Liver (tissue), 9 donors: ENCODE data around the gene CCDC187. TPM values are rescaled to one million over a fixed set of nuclear protein-coding genes. Genes with fewer than 3 reads are reported as not detected.

ENCODE experiments used
- DNase-seq: peaks from one replicate; pipeline ENCODE4 v3.0.0-alpha.2; 2017; ENCODE audit warnings: low spot score
- H3K27ac ChIP-seq, 2 donors: one replicate each; pipeline ENCODE4 v1.7.0; 2013; ENCODE audit warnings: inconsistent platforms in 2 of 2, low read length in 2 of 2, control low read depth in 1 of 2, low read depth in 1 of 2, mild to moderate bottlenecking in 1 of 2
- H3K27me3 ChIP-seq, 4 donors: one replicate each; pipeline versions ENCODE4 v1.6.1 to v1.7.0; 2013; ENCODE audit warnings: low read length in 3 of 4, inconsistent platforms in 1 of 4, mild to moderate bottlenecking in 1 of 4, moderate library complexity in 1 of 4; ENCODE audit not compliant: control insufficient read depth in 4 of 4, insufficient read depth in 4 of 4
- H3K36me3 ChIP-seq, 4 donors: one replicate each; pipeline versions ENCODE4 v1.6.1 to v1.7.0; 2013; ENCODE audit warnings: low read length in 3 of 4, mild to moderate bottlenecking in 3 of 4, low read depth in 1 of 4, moderate library complexity in 1 of 4; ENCODE audit not compliant: control insufficient read depth in 4 of 4, insufficient read depth in 3 of 4
- H3K4me1 ChIP-seq, 4 donors: one replicate each; pipeline versions ENCODE4 v1.6.1 to v1.7.0; 2013; ENCODE audit warnings: low read length in 3 of 4, mild to moderate bottlenecking in 3 of 4, moderate library complexity in 1 of 4; ENCODE audit not compliant: control insufficient read depth in 4 of 4, insufficient read depth in 4 of 4
- H3K4me3 ChIP-seq, 3 donors: one replicate each; pipeline versions ENCODE4 v1.6.1 to v1.7.0; 2013; ENCODE audit warnings: low read length in 3 of 3, control low read depth in 1 of 3, low read depth in 1 of 3, mild to moderate bottlenecking in 1 of 3
- H3K9ac ChIP-seq, 2 donors: one replicate each; pipeline ENCODE4 v1.7.0; 2013; ENCODE audit warnings: low read length in 2 of 2, mild to moderate bottlenecking in 2 of 2, moderate library complexity in 2 of 2, control low read depth in 1 of 2, low read depth in 1 of 2
- H3K9me3 ChIP-seq, 4 donors: one replicate each; pipeline versions ENCODE4 v1.6.1 to v1.7.0; 2013; ENCODE audit warnings: low read length in 3 of 4; ENCODE audit not compliant: control insufficient read depth in 4 of 4
- FOXA2 ChIP-seq: IDR thresholded peaks from 2 replicates; pipeline ENCODE4 v1.6.1; 2016; ENCODE audit warnings: antibody characterized with exemption
- HNF4A ChIP-seq, 2 donors: conservative IDR thresholded peaks; 2 replicates each; pipeline ENCODE4 v1.6.1; 2016; ENCODE audit warnings: antibody characterized with exemption in 2 of 2, mild to moderate bottlenecking in 2 of 2
- HNF4G ChIP-seq: IDR thresholded peaks from 2 replicates; pipeline ENCODE4 v1.6.1; 2016; ENCODE audit warnings: antibody characterized with exemption
- RXRA ChIP-seq, 2 donors: IDR thresholded peaks; 2 replicates each; pipeline ENCODE4 v1.6.1; 2017 to 2018; ENCODE audit warnings: antibody characterized with exemption in 2 of 2, mild to moderate bottlenecking in 1 of 2
- WGBS: extraction: QIAGEN DNeasy Blood & Tissue Kit; methylation state at CpG from one replicate; pipeline ENCODE4 v1.1.7; 2013; 5-methylcytosine and 5-hydroxymethylcytosine counted together
- polyA plus RNA-seq, 2 donors: library from polyadenylated mRNA; stranded (reverse) in 1 of 2; unstranded in 1 of 2; fragments of 200-250 nt in 1 of 2; fragments of >200 nt in 1 of 2; fragmentation: Nextera tagmentation in 1 of 2; extraction: Ambion mirVana in 1 of 2; gene quantifications; one replicate each; pipeline versions ENCODE4 v1.2.1 to v1.2.3, GENCODE V29; 2013 to 2015
- total RNA-seq, 2 donors: library from RNA; depleted of rRNA; stranded (reverse); fragments of >200 nt; gene quantifications; one replicate each; pipeline ENCODE4 v1.2.3, GENCODE V29; 2014
- TF ChIP-seq, protein P1 (sequence below): IDR thresholded peaks from 2 replicates; pipeline ENCODE4 v1.6.1; 2016; ENCODE audit warnings: antibody characterized with exemption, mild to moderate bottlenecking
- TF ChIP-seq, protein P2 (sequence below): IDR thresholded peaks from 2 replicates; pipeline ENCODE4 v1.6.1; 2016; ENCODE audit warnings: antibody characterized with exemption
- TF ChIP-seq, protein P3 (sequence below): fragments of 150-350 bp; IDR thresholded peaks from 2 replicates; pipeline ENCODE4 v1.5.1; 2017; ENCODE audit warnings: improper control_type of control experiment, low read depth, low read length; ENCODE audit not compliant: missing input control
- TF ChIP-seq, protein P4 (sequence below): IDR thresholded peaks from 2 replicates; pipeline ENCODE4 v1.6.1; 2016; ENCODE audit warnings: antibody characterized with exemption
- donor health status: healthy.
- donor health status: healthy.
- donor health status: healthy.
- donor health status: healthy.
- donor health status: healthy.

CCDC187 gene
- total and polyA plus RNA-seq, 4 donors, result 0.05 TPM; not detected in 3

DNA sequence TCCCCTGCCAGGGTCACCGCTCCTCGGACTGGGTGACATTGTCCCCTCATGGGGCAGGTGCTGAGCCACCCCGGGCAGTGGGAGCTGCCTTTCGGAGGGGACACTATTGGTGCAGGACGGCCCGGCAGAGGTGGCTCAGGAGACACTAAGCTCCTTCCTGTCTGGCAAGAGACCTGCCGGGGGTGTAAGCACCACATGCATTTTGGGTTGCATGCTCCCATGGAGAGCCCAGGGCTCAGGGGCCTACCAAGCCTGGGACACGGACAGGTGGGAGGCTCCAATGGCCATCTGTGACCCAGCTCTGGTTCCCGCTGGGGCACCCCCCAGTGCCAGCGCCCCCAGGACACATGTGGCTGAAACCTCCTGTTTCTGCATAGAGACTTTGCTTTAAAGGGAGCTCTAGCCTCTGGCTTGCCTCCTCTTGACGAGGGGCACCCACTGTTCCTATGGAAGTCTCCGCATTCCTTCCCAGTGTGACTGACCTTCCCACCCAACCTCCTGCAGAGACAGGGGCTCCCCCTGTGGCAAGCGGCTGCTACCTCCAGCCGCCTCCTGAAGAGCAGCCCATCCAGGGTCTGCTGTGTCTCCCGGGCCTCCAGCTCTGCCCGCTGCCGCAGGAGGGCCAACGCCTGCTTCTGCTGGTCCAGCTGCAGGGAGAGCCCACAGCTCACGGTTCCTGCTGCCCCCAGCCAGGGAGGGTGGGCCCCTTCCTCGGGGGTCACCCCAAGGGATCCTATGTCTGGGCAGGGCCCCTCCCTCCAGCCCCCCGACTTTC lies 28.1 kb downstream of the CCDC187 start:
- peaks cover 0 to 2% (median 0%) of the 10 kb centered on the region in 4 donors for H3K27me3 ChIP-seq

DNA sequence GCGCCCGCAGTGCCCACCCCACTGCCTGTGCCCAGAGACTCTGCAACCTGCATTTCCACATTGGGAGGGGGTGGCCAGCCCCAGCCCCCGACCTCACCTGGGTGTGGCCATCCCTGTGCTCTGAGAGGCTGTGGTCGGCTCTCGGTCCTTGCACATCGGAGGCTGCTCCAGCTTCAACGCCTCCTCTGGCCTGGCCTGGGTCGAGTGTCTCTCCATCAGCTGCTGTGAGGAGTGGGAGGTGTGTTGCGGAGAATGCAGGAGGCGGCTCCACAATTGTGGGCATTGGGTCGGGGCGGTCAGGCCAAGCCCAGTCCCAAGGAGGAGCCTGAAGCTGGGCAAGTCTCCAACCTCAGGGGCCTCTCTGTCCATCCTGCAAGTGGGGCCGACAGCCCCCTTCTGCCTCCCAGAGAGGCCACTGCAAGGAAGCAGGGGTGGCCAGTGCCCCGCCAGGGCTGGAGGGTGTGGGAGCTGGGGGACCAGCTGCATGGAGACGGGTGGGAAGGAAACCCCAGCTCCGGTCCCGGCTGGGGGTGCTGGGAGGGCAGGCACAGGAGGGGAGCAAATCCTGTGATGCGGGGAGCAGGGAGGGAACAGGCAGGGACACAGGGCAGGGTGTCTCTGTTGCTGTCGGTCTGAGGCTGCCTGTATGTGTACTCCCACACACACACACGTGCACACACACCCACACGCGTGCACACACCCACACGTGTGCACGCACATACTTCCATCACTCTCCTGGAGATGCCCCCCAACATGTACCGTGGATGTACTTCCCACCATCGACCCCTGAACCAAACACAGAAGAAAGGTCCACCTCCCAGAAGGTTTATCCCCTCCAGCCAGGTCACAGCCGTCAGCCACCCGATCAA lies 28.9 kb downstream of the CCDC187 start:
- H3K27me3 ChIP-seq, result peaks cover 0 to 2% (median 0%) of the 10 kb centered on the region in 4 donors
- no peaks in the 10 kb centered on the region for H3K36me3 ChIP-seq
- no peaks in the 10 kb centered on the region for H3K4me1 ChIP-seq
- no peak overlapping the region for H3K9ac ChIP-seq
- DNase-seq, result no peak
- H3K27ac ChIP-seq, result no peak overlapping the region
- TF ChIP-seq FOXA2 (no peak), HNF4G (no peak), HNF4A (conservative IDR thresholded peaks at IDR 0.05) (no peak), RXRA (IDR thresholded peaks at IDR 0.05) (no peak)
- TF ChIP-seq, protein P1, sequence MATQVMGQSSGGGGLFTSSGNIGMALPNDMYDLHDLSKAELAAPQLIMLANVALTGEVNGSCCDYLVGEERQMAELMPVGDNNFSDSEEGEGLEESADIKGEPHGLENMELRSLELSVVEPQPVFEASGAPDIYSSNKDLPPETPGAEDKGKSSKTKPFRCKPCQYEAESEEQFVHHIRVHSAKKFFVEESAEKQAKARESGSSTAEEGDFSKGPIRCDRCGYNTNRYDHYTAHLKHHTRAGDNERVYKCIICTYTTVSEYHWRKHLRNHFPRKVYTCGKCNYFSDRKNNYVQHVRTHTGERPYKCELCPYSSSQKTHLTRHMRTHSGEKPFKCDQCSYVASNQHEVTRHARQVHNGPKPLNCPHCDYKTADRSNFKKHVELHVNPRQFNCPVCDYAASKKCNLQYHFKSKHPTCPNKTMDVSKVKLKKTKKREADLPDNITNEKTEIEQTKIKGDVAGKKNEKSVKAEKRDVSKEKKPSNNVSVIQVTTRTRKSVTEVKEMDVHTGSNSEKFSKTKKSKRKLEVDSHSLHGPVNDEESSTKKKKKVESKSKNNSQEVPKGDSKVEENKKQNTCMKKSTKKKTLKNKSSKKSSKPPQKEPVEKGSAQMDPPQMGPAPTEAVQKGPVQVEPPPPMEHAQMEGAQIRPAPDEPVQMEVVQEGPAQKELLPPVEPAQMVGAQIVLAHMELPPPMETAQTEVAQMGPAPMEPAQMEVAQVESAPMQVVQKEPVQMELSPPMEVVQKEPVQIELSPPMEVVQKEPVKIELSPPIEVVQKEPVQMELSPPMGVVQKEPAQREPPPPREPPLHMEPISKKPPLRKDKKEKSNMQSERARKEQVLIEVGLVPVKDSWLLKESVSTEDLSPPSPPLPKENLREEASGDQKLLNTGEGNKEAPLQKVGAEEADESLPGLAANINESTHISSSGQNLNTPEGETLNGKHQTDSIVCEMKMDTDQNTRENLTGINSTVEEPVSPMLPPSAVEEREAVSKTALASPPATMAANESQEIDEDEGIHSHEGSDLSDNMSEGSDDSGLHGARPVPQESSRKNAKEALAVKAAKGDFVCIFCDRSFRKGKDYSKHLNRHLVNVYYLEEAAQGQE, result no peak
- TF ChIP-seq, protein P2, sequence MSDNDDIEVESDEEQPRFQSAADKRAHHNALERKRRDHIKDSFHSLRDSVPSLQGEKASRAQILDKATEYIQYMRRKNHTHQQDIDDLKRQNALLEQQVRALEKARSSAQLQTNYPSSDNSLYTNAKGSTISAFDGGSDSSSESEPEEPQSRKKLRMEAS, result no peak
- 71% methylated on average over 28 of the region's 28 CpGs for WGBS
- H3K9me3 ChIP-seq, result no peaks in the 10 kb centered on the region
- H3K4me3 ChIP-seq, result no peak overlapping the region

More for the DNA sequence above, 28.1 kb downstream of the CCDC187 start:
- no peak overlapping the region for H3K27ac ChIP-seq
- H3K36me3 ChIP-seq, result no peaks in the 10 kb centered on the region
- WGBS, result 60% methylated on average over 21 of the region's 21 CpGs
- H3K4me3 ChIP-seq, result no peak overlapping the region
- DNase-seq, result no peak
- H3K4me1 ChIP-seq, result no peaks in the 10 kb centered on the region
- TF ChIP-seq, protein P1, result no peak
- TF ChIP-seq FOXA2, result no peak
- TF ChIP-seq, protein P3, sequence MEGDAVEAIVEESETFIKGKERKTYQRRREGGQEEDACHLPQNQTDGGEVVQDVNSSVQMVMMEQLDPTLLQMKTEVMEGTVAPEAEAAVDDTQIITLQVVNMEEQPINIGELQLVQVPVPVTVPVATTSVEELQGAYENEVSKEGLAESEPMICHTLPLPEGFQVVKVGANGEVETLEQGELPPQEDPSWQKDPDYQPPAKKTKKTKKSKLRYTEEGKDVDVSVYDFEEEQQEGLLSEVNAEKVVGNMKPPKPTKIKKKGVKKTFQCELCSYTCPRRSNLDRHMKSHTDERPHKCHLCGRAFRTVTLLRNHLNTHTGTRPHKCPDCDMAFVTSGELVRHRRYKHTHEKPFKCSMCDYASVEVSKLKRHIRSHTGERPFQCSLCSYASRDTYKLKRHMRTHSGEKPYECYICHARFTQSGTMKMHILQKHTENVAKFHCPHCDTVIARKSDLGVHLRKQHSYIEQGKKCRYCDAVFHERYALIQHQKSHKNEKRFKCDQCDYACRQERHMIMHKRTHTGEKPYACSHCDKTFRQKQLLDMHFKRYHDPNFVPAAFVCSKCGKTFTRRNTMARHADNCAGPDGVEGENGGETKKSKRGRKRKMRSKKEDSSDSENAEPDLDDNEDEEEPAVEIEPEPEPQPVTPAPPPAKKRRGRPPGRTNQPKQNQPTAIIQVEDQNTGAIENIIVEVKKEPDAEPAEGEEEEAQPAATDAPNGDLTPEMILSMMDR, result no peak
- TF ChIP-seq, protein P4, sequence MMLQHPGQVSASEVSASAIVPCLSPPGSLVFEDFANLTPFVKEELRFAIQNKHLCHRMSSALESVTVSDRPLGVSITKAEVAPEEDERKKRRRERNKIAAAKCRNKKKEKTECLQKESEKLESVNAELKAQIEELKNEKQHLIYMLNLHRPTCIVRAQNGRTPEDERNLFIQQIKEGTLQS, result no peak
- no peak overlapping the region for H3K9ac ChIP-seq
- no peaks in the 10 kb centered on the region for H3K9me3 ChIP-seq
